Natural killer cell treated with Interleukin-12 subunit alpha and Interleukin-12 subunit beta and Interleukin-15 and Interleukin-18, amount 100 ng/mL, for 72 hours (primary cell): ENCODE results near the gene CFAP58. TPM values are rescaled to one million over a fixed set of nuclear protein-coding genes. Genes with fewer than 3 reads are reported as not detected.

Experiments
- ATAC-seq, 2 donors: fragments of 150-1000 bp; cut with Tn5 transposase in 1 of 2; sonication (Bioruptor Pico), chemical (Tn5 transposase) in 1 of 2; 2 replicates each; pipeline ENCODE4 v1.10.0; 2021
- DNase-seq: peaks from one replicate; pipeline ENCODE4 v3.0.0; 2022; ENCODE audit warnings: low spot score
- H3K27ac Mint-ChIP-seq, 2 donors: 1 replicate in 1 of 2; 2 replicates in 1 of 2; pipeline ENCODE4 v1.8.0; 2022; ENCODE audit warnings: mixed read lengths in 2 of 2, mild to moderate bottlenecking in 1 of 2, moderate library complexity in 1 of 2
- H3K27me3 Mint-ChIP-seq, 2 donors: 1 replicate in 1 of 2; 2 replicates in 1 of 2; pipeline ENCODE4 v1.8.0; 2022; ENCODE audit warnings: mixed read lengths in 2 of 2
- H3K36me3 Mint-ChIP-seq: one replicate; pipeline ENCODE4 v1.8.0; 2022; ENCODE audit warnings: mixed read lengths
- H3K4me1 Mint-ChIP-seq, 2 donors: 1 replicate in 1 of 2; 2 replicates in 1 of 2; pipeline ENCODE4 v1.8.0; 2022; ENCODE audit warnings: low read depth in 2 of 2, mixed read lengths in 2 of 2, mild to moderate bottlenecking in 1 of 2
- H3K4me3 Mint-ChIP-seq: one replicate; pipeline ENCODE4 v1.8.0; 2022; ENCODE audit warnings: mixed read lengths
- H3K9me3 Mint-ChIP-seq: 2 replicates; pipeline ENCODE4 v1.8.0; 2022; ENCODE audit warnings: mixed read lengths
- total RNA-seq, 2 donors: library from RNA; stranded (reverse); gene quantifications; one replicate each; pipeline ENCODE4 v1.2.3, GENCODE V29; 2022

CFAP58 gene
- total RNA-seq, 2 donors from 2014 or later = 0.38 to 0.67 TPM

GRCh38 chr10:104326991-104327610, 26.5 kb upstream of the CFAP58 start:
- DNase-seq = no peak
- Mint-ChIP-seq H3K9me3 (no peaks in the 10 kb centered on the region), H3K4me1 (peaks cover 87 to 93% of the 10 kb centered on the region in 2 donors), H3K27me3 (no peaks in the 10 kb centered on the region), H3K4me3 (peak overlapping the region; percentile 83), H3K36me3 (no peaks in the 10 kb centered on the region), H3K27ac (peak overlapping the region; percentile 93 to 99)
- ATAC-seq = no peak

- ATAC-seq = no peak
- Mint-ChIP-seq H3K4me1 (peaks cover 85 to 90% of the 10 kb centered on the region in 2 donors), H3K27ac (peak overlapping the region; percentile 93 to 99), H3K4me3 (peak overlapping the region; percentile 83), H3K9me3 (no peaks in the 10 kb centered on the region), H3K27me3 (no peaks in the 10 kb centered on the region), H3K36me3 (no peaks in the 10 kb centered on the region)
- no peak for DNase-seq
These were observed 25.6 kb upstream of the CFAP58 start for GRCh38 chr10:104327745-104328645.

GRCh38 chr10:104328646-104328895, 25.1 kb upstream of the CFAP58 start:
- Mint-ChIP-seq H3K27me3 (no peaks in the 10 kb centered on the region), H3K4me1 (peaks cover 89 to 91% of the 10 kb centered on the region in 2 donors), H3K36me3 (no peaks in the 10 kb centered on the region), H3K27ac (peak overlapping the region; percentile 93 to 99), H3K4me3 (peak overlapping the region; percentile 83), H3K9me3 (no peaks in the 10 kb centered on the region)
- DNase-seq = no peak
- no peak for ATAC-seq

- Mint-ChIP-seq H3K27me3 (no peaks in the 10 kb centered on the region), H3K4me1 (peaks cover 89% of the 10 kb centered on the region in 2 donors), H3K27ac (peak overlapping the region; percentile 93 to 99), H3K9me3 (no peaks in the 10 kb centered on the region), H3K4me3 (peak overlapping the region; percentile 83), H3K36me3 (no peaks in the 10 kb centered on the region)
- DNase-seq (peak; percentile 93), ATAC-seq (peak; percentile 94 to 95)
These were observed 24.5 kb upstream of the CFAP58 start for GRCh38 chr10:104328896-104329710.

- Mint-ChIP-seq H3K27ac (peak overlapping the region; percentile 93 to 99), H3K9me3 (no peaks in the 10 kb centered on the region), H3K4me1 (peaks cover 82 to 87% of the 10 kb centered on the region in 2 donors), H3K4me3 (peak overlapping the region; percentile 83), H3K36me3 (no peaks in the 10 kb centered on the region), H3K27me3 (no peaks in the 10 kb centered on the region)
- DNase-seq (no peak), ATAC-seq (no peak)
These were observed 23.9 kb upstream of the CFAP58 start for GRCh38 chr10:104329735-104330134.

- Mint-ChIP-seq H3K27me3 (no peaks in the 10 kb centered on the region), H3K9me3 (no peaks in the 10 kb centered on the region), H3K4me1 (peaks cover 80 to 87% of the 10 kb centered on the region in 2 donors), H3K4me3 (peak overlapping the region; percentile 83), H3K27ac (peak overlapping the region; percentile 93 to 99), H3K36me3 (no peaks in the 10 kb centered on the region)
- ATAC-seq (no peak), DNase-seq (no peak)
These were observed 23.2 kb upstream of the CFAP58 start for GRCh38 chr10:104330168-104331110.

- no peak overlapping the region for H3K4me3 Mint-ChIP-seq
- peak overlapping the region; percentile 93 to 99 for H3K27ac Mint-ChIP-seq
- H3K9me3 Mint-ChIP-seq = no peaks in the 10 kb centered on the region
- DNase-seq (no peak), ATAC-seq (no peak)
- H3K36me3 Mint-ChIP-seq = no peaks in the 10 kb centered on the region
- H3K4me1 Mint-ChIP-seq = peaks cover 80 to 88% of the 10 kb centered on the region in 2 donors
- H3K27me3 Mint-ChIP-seq = no peaks in the 10 kb centered on the region
These were observed 22.3 kb upstream of the CFAP58 start for GRCh38 chr10:104331208-104331838.

- Mint-ChIP-seq H3K4me3 (peak overlapping the region; percentile 77), H3K9me3 (no peaks in the 10 kb centered on the region), H3K27me3 (no peaks in the 10 kb centered on the region), H3K27ac (peak overlapping the region; percentile 86 to 99), H3K4me1 (peaks cover 76 to 82% of the 10 kb centered on the region in 2 donors), H3K36me3 (peaks cover 6% of the 10 kb centered on the region)
- DNase-seq (no peak), ATAC-seq (no peak)
These were observed 21.2 kb upstream of the CFAP58 start for GRCh38 chr10:104332243-104333031.

- Mint-ChIP-seq H3K27ac (peak overlapping the region; percentile 86 to 99), H3K4me3 (peak overlapping the region; percentile 77), H3K4me1 (peaks cover 69 to 75% of the 10 kb centered on the region in 2 donors), H3K9me3 (no peaks in the 10 kb centered on the region), H3K27me3 (no peaks in the 10 kb centered on the region), H3K36me3 (peaks cover 6% of the 10 kb centered on the region)
- DNase-seq = peak; percentile 66
- ATAC-seq = peak in 1 of 2 donors; percentile 11
These were observed 20.5 kb upstream of the CFAP58 start for GRCh38 chr10:104333032-104333727.

- DNase-seq (no peak), ATAC-seq (no peak)
- H3K4me3 Mint-ChIP-seq = peak overlapping the region; percentile 77
- H3K27ac Mint-ChIP-seq = peak overlapping the region; percentile 86 to 99
- H3K4me1 Mint-ChIP-seq = peaks cover 62 to 71% of the 10 kb centered on the region in 2 donors
- peaks cover 6% of the 10 kb centered on the region for H3K36me3 Mint-ChIP-seq
- H3K27me3 Mint-ChIP-seq = no peaks in the 10 kb centered on the region
- no peaks in the 10 kb centered on the region for H3K9me3 Mint-ChIP-seq
These were observed 19.8 kb upstream of the CFAP58 start for GRCh38 chr10:104333728-104334373.

GRCh38 chr10:104334561-104334960, 19.1 kb upstream of the CFAP58 start:
- peak overlapping the region; percentile 91 for H3K4me3 Mint-ChIP-seq

More at GRCh38 chr10:104334561-104334960, 19.1 kb upstream of the CFAP58 start:
- Mint-ChIP-seq H3K9me3 (no peaks in the 10 kb centered on the region), H3K27ac (peak overlapping the region; percentile 98 to 99), H3K36me3 (peaks cover 6% of the 10 kb centered on the region), H3K27me3 (no peaks in the 10 kb centered on the region), H3K4me1 (peaks cover 61 to 70% of the 10 kb centered on the region in 2 donors)
- DNase-seq (no peak), ATAC-seq (no peak)
